ENCODE data around the gene NEDD4L.

The NEDD4L gene

GRCh38 chr18:58438958-58439300, 394.9 kb downstream of the NEDD4L start:
- DNase-seq = peak in 1 of 2 donors; percentile 33

- DNase-seq = no peak
Measured at GRCh38 chr18:58443671-58444070, 399.6 kb downstream of the NEDD4L start.

GRCh38 chr18:58446391-58447060, 402.5 kb downstream of the NEDD4L start:
- no peak for DNase-seq

GRCh38 chr18:58447402-58448095, 403.5 kb downstream of the NEDD4L start:
- DNase-seq = no peak

DNA sequence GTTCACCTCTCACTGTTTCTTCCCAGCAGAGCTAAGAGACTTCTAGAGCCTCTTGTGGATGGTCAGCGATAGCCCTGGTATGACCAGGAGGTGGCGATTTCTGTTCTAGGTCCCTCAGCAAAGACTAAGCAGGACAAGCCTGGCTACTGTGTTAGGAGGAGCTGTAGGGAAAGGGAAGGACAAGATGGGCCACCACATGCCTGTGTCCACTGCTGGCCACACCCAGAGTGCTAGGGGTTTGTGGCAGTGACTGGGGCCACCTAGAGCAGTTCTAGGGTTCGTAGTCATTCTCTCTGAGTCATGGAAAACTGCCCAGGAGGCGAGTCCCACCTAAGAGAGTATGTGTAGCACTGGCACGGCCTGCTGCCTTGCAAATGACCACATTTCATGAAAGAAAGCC, 405.4 kb downstream of the NEDD4L start:
- DNase-seq = no peak
